RWPE1 (cell line): ENCODE data around the gene CERK.

Experiments
- CTCF ChIA-PET: fragments of 350-600 bp; sonication (Branson Sonifier 250); formaldehyde crosslinking; extraction: SDS; loops from one replicate; lab custom pipeline; 2021; lab: Yijun Ruan, JAX
- POLR2A ChIA-PET: fragments of 400-600 bp; formaldehyde crosslinking; extraction: SDS; loops from one replicate; lab custom pipeline; 2020; ENCODE audit warnings: antibody characterized with exemption; ENCODE audit not compliant: low non-redundant PET; lab: Yijun Ruan, JAX
- DNase-seq: peaks from one replicate; pipeline ENCODE4 v3.0.0; 2012; ENCODE audit warnings: low spot score
- H3K27ac ChIP-seq: fragments of 450-650 bp; 2 replicates; pipeline ENCODE4 v1.5.1; 2017
- TF ChIP-seq, protein P1 (sequence below): fragments of 450-650 bp; conservative IDR thresholded peaks from 2 replicates; pipeline ENCODE4 v1.5.1; 2017; ENCODE audit warnings: low read depth, mild to moderate bottlenecking

The CERK gene

DNA sequence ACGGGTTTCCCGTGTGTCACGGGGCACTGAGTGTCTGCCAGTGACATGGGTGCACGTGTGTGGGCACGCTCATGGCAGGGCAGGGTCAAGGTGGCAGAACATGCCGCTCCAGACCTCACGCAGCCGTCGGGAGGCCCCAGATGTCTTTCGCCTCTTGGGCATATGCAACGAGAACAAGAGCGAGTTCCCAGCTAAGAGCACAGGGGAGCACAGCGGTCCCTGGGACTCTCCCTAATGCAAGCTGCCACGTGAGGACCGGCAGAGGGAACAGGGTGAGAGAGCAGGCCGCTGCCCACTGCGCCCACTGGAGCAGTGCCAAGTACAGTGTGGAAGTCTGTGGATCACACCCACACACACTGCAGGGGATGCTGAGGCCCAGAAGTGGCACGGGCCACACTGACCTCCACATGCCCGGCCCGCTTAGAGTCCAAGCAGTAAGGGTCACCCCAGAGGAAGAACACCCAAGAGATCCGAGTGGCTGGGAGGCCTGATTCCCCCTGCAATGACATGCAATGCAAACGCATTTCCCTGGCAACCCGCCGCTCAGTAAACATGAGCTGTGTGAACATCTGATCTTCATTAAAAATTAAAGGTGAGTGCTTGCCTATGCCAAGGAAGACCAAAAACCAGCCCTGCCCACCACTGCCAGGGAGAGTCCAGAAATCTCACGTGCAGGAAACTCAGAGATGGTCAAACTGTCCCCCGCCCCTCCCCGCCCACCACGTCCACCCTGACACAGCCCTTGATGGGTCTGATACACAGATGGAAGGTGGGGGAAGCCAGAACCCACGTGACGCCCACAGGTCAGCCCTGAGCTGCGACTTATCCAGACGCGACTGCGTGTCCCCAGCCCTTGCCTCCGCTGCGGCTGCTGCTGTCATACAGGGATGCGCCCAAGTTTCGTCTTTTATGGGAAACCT is 11.7 kb downstream of the CERK start:
- peak overlapping the region; percentile 42 for H3K27ac ChIP-seq
- ChIA-PET POLR2A (no interaction called here), CTCF (no interaction called here)
- DNase-seq: no peak
- TF ChIP-seq, protein P1, sequence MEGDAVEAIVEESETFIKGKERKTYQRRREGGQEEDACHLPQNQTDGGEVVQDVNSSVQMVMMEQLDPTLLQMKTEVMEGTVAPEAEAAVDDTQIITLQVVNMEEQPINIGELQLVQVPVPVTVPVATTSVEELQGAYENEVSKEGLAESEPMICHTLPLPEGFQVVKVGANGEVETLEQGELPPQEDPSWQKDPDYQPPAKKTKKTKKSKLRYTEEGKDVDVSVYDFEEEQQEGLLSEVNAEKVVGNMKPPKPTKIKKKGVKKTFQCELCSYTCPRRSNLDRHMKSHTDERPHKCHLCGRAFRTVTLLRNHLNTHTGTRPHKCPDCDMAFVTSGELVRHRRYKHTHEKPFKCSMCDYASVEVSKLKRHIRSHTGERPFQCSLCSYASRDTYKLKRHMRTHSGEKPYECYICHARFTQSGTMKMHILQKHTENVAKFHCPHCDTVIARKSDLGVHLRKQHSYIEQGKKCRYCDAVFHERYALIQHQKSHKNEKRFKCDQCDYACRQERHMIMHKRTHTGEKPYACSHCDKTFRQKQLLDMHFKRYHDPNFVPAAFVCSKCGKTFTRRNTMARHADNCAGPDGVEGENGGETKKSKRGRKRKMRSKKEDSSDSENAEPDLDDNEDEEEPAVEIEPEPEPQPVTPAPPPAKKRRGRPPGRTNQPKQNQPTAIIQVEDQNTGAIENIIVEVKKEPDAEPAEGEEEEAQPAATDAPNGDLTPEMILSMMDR: no peak

- ChIA-PET CTCF (no interaction called here), POLR2A (no interaction called here)
- DNase-seq: no peak
- TF ChIP-seq, protein P1: no peak
- H3K27ac ChIP-seq: peak overlapping the region; percentile 42
Observed at GRCh38 chr22:46725096-46725495, 13.0 kb downstream of the CERK start.

- DNase-seq: no peak
- ChIA-PET POLR2A (no interaction called here), CTCF (no interaction called here)
- TF ChIP-seq, protein P1: no peak
- H3K27ac ChIP-seq: peak overlapping the region; percentile 90
Observed at GRCh38 chr22:46723882-46724281, 14.2 kb downstream of the CERK start.

- TF ChIP-seq, protein P1: no peak
- ChIA-PET POLR2A (no interaction called here), CTCF (no interaction called here)
- peak overlapping the region; percentile 90 for H3K27ac ChIP-seq
- DNase-seq: peak; percentile 29
Observed at GRCh38 chr22:46721501-46722085, 16.5 kb downstream of the CERK start.

GRCh38 chr22:46719921-46720320 is 18.1 kb downstream of the CERK start:
- POLR2A ChIA-PET: no interaction called here
- H3K27ac ChIP-seq: peak overlapping the region; percentile 31; the same call in 1 of the 2 replicates
- CTCF ChIA-PET: interaction anchor here (0.6 kb wide), 1 partner anchor 39 kb away, joined by 3 read pairs; no protein-coding TSS in a partner anchor
- TF ChIP-seq, protein P1: no peak
- no peak for DNase-seq

- DNase-seq: no peak
- ChIA-PET POLR2A (no interaction called here), CTCF (interaction anchor here (0.6 to 0.8 kb wide), 3 partner anchors 12 to 232 kb away, joined by 3 to 4 read pairs (median 3); no protein-coding TSS in a partner anchor)
- no peak overlapping the region for H3K27ac ChIP-seq
- TF ChIP-seq, protein P1: no peak
Observed at GRCh38 chr22:46714550-46714949, 23.5 kb downstream of the CERK start.
